Trophoblast cell (in vitro differentiated cells and primary cell): ENCODE data around the gene RCC2. TPM values are rescaled to one million over a fixed set of nuclear protein-coding genes. Genes with fewer than 3 reads are reported as not detected.
"Not testable (repeated sequence)": the region's sequence is repeated elsewhere in the genome, so short reads cannot be mapped to it uniquely, and the experiment has no call there.

Source experiments
- DNase-seq, 2 donors: peaks; one replicate each; pipeline ENCODE4 v3.0.0-alpha.2; 2016
- H2AFZ ChIP-seq: 2 replicates; pipeline ENCODE4 v1.6.1; 2013; ENCODE audit warnings: low read length, moderate library complexity, mild to moderate bottlenecking; ENCODE audit not compliant: insufficient read depth, poor library complexity
- H2AK5ac ChIP-seq: 2 replicates; pipeline ENCODE4 v1.6.1; 2013; ENCODE audit warnings: mild to moderate bottlenecking, low read length
- H2BK120ac ChIP-seq: 2 replicates; pipeline ENCODE4 v1.6.1; 2013; ENCODE audit warnings: low read length, mild to moderate bottlenecking, moderate library complexity; ENCODE audit not compliant: insufficient read depth, poor library complexity
- H2BK12ac ChIP-seq: 2 replicates; pipeline ENCODE4 v1.6.1; 2013; ENCODE audit warnings: mild to moderate bottlenecking, low read length, moderate library complexity
- H2BK5ac ChIP-seq: 2 replicates; pipeline ENCODE4 v1.6.1; 2013; ENCODE audit warnings: low read length, low read depth, moderate library complexity, mild to moderate bottlenecking; ENCODE audit not compliant: poor library complexity
- H3K14ac ChIP-seq: 2 replicates; pipeline ENCODE4 v1.6.1; 2013; ENCODE audit warnings: mild to moderate bottlenecking, low read length
- H3K18ac ChIP-seq: 2 replicates; pipeline ENCODE4 v1.6.1; 2013; ENCODE audit warnings: mild to moderate bottlenecking, low read length
- H3K23ac ChIP-seq: 2 replicates; pipeline ENCODE4 v1.6.1; 2013; ENCODE audit warnings: low read length
- H3K27ac ChIP-seq: 2 replicates; pipeline ENCODE4 v1.5.1; 2013; ENCODE audit warnings: low read depth, mild to moderate bottlenecking, inconsistent platforms, low read length, moderate library complexity
- H3K27me3 ChIP-seq: 2 replicates; pipeline ENCODE4 v1.6.1; 2013; ENCODE audit warnings: inconsistent platforms, mild to moderate bottlenecking, low read length, moderate library complexity; ENCODE audit not compliant: insufficient read depth
- H3K36me3 ChIP-seq, 2 experiments: 1 replicate in 1 of 2; 2 replicates in 1 of 2; pipeline ENCODE4 v1.6.1; 2013; ENCODE audit warnings: low read length in 2 of 2, mild to moderate bottlenecking in 2 of 2, moderate library complexity in 1 of 2; ENCODE audit not compliant: insufficient read depth in 2 of 2, control insufficient read depth in 1 of 2
- H3K4ac ChIP-seq: 2 replicates; pipeline ENCODE4 v1.6.1; 2013; ENCODE audit warnings: low read depth, mild to moderate bottlenecking, low read length, moderate library complexity
- H3K4me1 ChIP-seq, 2 experiments: 1 replicate in 1 of 2; 2 replicates in 1 of 2; pipeline ENCODE4 v1.6.1; 2013; ENCODE audit warnings: low read length in 2 of 2, mild to moderate bottlenecking in 2 of 2, moderate library complexity in 1 of 2; ENCODE audit not compliant: insufficient read depth in 2 of 2, control insufficient read depth in 1 of 2
- H3K4me2 ChIP-seq: 2 replicates; pipeline ENCODE4 v1.6.1; 2013; ENCODE audit warnings: inconsistent platforms, mild to moderate bottlenecking, low read length, moderate library complexity
- H3K4me3 ChIP-seq: 2 replicates; pipeline ENCODE4 v1.5.1; 2013; ENCODE audit warnings: mild to moderate bottlenecking, low read depth, low read length, inconsistent platforms
- H3K79me1 ChIP-seq: one replicate; pipeline ENCODE4 v1.6.1; 2013; ENCODE audit warnings: low read length
- H3K79me2 ChIP-seq: 2 replicates; pipeline ENCODE4 v1.6.1; 2013; ENCODE audit warnings: low read length, mild to moderate bottlenecking; ENCODE audit not compliant: control insufficient read depth, insufficient read depth, poor library complexity
- H3K9ac ChIP-seq: 2 replicates; pipeline ENCODE4 v1.6.1; 2013; ENCODE audit warnings: mild to moderate bottlenecking, low read length
- H3K9me3 ChIP-seq: 2 replicates; pipeline ENCODE4 v1.6.1; 2013; ENCODE audit warnings: low read depth, mild to moderate bottlenecking, control low read depth, inconsistent platforms, low read length; ENCODE audit not compliant: insufficient read depth
- H4K12ac ChIP-seq: 2 replicates; pipeline ENCODE4 v1.6.1; 2013; ENCODE audit warnings: low read depth, mild to moderate bottlenecking, low read length, moderate library complexity
- H4K8ac ChIP-seq: 2 replicates; pipeline ENCODE4 v1.6.1; 2013; ENCODE audit warnings: low read depth, mild to moderate bottlenecking, low read length, moderate library complexity
- H4K91ac ChIP-seq: one replicate; pipeline ENCODE4 v1.6.1; 2013; ENCODE audit warnings: low read depth, mild to moderate bottlenecking, low read length, moderate library complexity
- WGBS: extraction: QIAGEN DNeasy Blood & Tissue Kit; methylation state at CpG from one replicate; pipeline ENCODE4 v1.1.7; 2013; ENCODE audit warnings: missing lambda C conversion rate; ENCODE audit not compliant: insufficient read length, insufficient coverage; ENCODE audit errors: extremely low coverage; 5-methylcytosine and 5-hydroxymethylcytosine counted together
- polyA plus RNA-seq: library from polyadenylated mRNA; stranded (reverse); fragments of 200-250 nt; gene quantifications from 2 replicates; pipeline ENCODE4 v1.2.3, GENCODE V29; 2013

RCC2 gene
- polyA plus RNA-seq, result 76.2 and 78.2 TPM in 2 replicates

DNA sequence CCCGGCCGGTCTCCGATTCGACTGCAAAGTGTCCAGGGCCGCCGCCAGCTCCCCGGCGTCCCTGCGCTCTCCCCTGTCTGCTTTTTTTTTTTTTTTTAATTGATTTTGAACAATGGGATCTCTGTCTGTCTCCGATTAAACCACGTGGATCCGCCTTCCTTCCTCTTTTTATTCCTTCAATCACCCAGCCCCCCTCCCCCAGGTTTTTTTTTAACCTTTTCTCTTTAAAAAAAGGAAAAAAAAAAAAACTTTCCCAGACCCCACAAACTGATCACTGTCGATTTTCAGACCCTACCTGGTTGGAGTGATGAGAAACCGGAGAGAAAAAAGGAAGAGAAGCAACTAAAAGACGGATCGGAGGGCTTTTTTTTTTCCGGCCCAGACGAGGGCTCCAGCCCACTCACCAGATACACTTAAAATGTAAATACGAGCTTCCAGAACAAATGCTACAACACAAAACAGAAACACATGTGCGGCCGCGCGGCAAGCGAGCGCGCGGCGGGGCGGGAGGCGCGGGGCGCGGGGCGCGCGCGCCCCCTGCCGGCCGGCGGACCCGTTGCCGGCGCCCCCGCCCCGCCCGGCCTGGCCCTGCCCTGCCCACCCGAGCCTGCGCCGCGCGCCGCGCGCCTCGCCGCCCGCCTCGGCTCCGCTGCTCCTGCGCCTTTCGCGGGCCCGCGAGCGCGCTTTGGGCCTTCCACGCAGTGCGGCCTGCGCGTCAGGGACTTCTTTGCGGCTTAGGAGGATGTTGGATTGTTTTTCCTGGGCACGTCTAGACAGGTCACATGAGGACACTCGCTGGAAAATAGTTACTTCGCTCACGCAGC lies at the start of gene RCC2:
TSS of gene RCC2 (minus strand) at position 428 of the 824 bp plus-strand sequence. CDS start 1,163 bp downstream, outside the sequence.
- peak within 1 kb of the TSS; percentile 94 for H3K27ac ChIP-seq
- peak within 1 kb of the TSS; percentile 94 for H4K8ac ChIP-seq
- peak within 1 kb of the TSS; percentile 91 for H2BK120ac ChIP-seq
- no CpG with 5 or more reads among the region's 75 CpGs for WGBS
- H3K79me2 ChIP-seq, result peaks cover 25% of the 10 kb centered on the region
- peak within 1 kb of the TSS; percentile 87 for H2BK5ac ChIP-seq
- peak within 1 kb of the TSS; percentile 94 for H4K91ac ChIP-seq
- H3K79me1 ChIP-seq, result peaks cover 20% of the 10 kb centered on the region
- H3K23ac ChIP-seq, result no peak within 1 kb of the TSS
- H3K4me1 ChIP-seq, result peaks cover 20 to 33% of the 10 kb centered on the region in 2 experiments
- peak; percentile 53 to 77 for DNase-seq
- peak within 1 kb of the TSS; percentile 3 for H2BK12ac ChIP-seq
- H3K18ac ChIP-seq, result peak within 1 kb of the TSS; percentile 98
- H3K9me3 ChIP-seq, result peaks cover 1% of the 10 kb centered on the region
- no peaks in the 10 kb centered on the region for H3K27me3 ChIP-seq
- H3K36me3 ChIP-seq, result peaks cover 6 to 9% of the 10 kb centered on the region in 2 experiments
- peak within 1 kb of the TSS; percentile 95 for H2AFZ ChIP-seq
- H4K12ac ChIP-seq, result peak within 1 kb of the TSS; percentile 76
- peak within 1 kb of the TSS; percentile 99 for H3K4me3 ChIP-seq
- peak within 1 kb of the TSS; percentile 97 for H3K14ac ChIP-seq
- H3K4ac ChIP-seq, result peak within 1 kb of the TSS; percentile 85
- H3K4me2 ChIP-seq, result peak within 1 kb of the TSS; percentile 92
- H2AK5ac ChIP-seq, result peak within 1 kb of the TSS; percentile 15
- H3K9ac ChIP-seq, result peak within 1 kb of the TSS; percentile 97

DNA sequence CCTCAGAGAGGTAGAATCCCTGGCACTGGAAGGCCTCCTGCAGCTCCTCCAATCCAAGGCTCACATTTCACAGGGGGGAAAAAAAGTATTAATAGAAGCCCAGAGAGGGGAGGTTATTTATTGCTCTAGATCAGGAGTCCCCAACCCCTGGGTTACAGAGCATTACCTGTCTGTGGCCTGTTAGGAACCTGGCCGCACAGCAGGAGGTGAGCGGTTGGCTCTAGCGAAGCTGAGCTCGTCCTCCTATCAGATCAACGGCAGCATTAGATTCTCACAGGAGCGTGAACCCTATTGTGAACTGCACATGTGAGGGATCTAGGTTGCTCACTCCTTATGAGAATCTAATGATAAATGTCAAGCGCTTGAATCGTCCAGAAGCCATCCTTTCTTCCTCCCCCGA lies 46.8 kb upstream of the RCC2 start:
- Histone ChIP-seq H2BK120ac (no peak overlapping the region), H3K27ac (no peak overlapping the region), H2AK5ac (no peak overlapping the region), H3K4me3 (no peak overlapping the region), H4K8ac (no peak overlapping the region), H3K79me1 (no peaks in the 10 kb centered on the region), H3K14ac (no peak overlapping the region), H3K27me3 (no peaks in the 10 kb centered on the region), H2BK5ac (no peak overlapping the region), H3K4ac (no peak overlapping the region), H3K18ac (no peak overlapping the region), H2BK12ac (no peak overlapping the region), H3K4me2 (no peak overlapping the region), H3K79me2 (no peaks in the 10 kb centered on the region), H3K9ac (no peak overlapping the region), H4K12ac (no peak overlapping the region), H2AFZ (no peak overlapping the region), H3K9me3 (no peaks in the 10 kb centered on the region), H4K91ac (no peak overlapping the region), H3K36me3 (no peaks in the 10 kb centered on the region), H3K4me1 (no peaks in the 10 kb centered on the region), H3K23ac (no peak overlapping the region)
- no peak for DNase-seq
- no CpG with 5 or more reads among the region's 9 CpGs for WGBS

DNA sequence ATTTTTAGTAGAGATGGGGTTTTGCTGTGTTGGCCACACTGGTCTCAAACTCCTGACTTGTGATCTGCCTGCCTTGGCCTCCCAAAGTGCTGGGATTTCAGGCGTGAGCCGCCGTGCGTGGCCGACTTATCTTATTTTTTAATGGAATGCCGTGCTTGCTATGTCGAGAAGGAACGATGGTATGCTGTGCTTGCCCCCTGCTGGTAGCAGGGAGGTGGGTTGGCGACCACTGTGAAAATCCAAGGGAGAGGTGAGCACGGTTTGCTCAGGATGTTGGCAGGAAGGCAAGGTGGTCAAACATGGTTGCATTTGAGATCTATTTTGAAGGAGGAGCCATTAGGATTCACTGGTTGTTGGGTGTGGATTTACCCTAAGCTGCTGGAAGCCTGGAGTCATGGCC lies 45.8 kb upstream of the RCC2 start:
- no CpG with 5 or more reads among the region's 10 CpGs for WGBS
- no peak overlapping the region for H4K91ac ChIP-seq
- no peaks in the 10 kb centered on the region for H3K79me1 ChIP-seq
- no peaks in the 10 kb centered on the region for H3K36me3 ChIP-seq
- no peak overlapping the region for H2BK5ac ChIP-seq
- no peak overlapping the region for H3K23ac ChIP-seq
- H3K4ac ChIP-seq, result no peak overlapping the region
- H3K27ac ChIP-seq, result no peak overlapping the region
- no peak overlapping the region for H3K14ac ChIP-seq
- no peak overlapping the region for H3K9ac ChIP-seq
- H4K12ac ChIP-seq, result no peak overlapping the region
- H2AFZ ChIP-seq, result no peak overlapping the region
- H3K4me1 ChIP-seq, result no peaks in the 10 kb centered on the region
- H2BK120ac ChIP-seq, result no peak overlapping the region
- no peaks in the 10 kb centered on the region for H3K79me2 ChIP-seq
- H4K8ac ChIP-seq, result no peak overlapping the region
- DNase-seq, result peak; percentile 35 to 71
- H3K4me2 ChIP-seq, result no peak overlapping the region
- H3K4me3 ChIP-seq, result no peak overlapping the region
- H3K18ac ChIP-seq, result no peak overlapping the region
- H3K27me3 ChIP-seq, result no peaks in the 10 kb centered on the region
- H3K9me3 ChIP-seq, result no peaks in the 10 kb centered on the region
- no peak overlapping the region for H2AK5ac ChIP-seq
- H2BK12ac ChIP-seq, result no peak overlapping the region

DNA sequence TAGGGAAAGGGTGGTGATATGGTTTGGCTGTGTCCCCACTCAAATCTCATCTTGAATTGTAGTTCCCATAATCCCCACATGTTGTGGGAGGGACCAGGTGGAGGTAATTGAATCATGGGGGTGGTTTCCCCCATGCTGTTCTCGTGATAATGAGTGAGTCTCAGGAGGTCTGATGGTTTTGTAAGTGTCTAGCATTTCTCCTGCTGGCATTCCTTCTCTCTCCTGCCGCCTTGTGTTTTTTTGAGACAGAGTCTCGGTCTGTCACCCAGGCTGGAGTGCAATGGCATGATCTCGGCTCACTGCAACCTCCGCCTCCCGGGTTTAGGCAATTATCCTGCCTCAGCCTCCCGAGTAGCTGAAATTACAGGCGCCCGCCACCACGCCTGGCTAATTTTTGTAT lies 42.5 kb upstream of the RCC2 start:
- H3K4me3 ChIP-seq, H3K36me3 ChIP-seq, H4K8ac ChIP-seq, H2AFZ ChIP-seq, H3K27me3 ChIP-seq, H3K9ac ChIP-seq, H3K79me2 ChIP-seq, H3K79me1 ChIP-seq, H3K23ac ChIP-seq, H3K27ac ChIP-seq, H3K14ac ChIP-seq, H3K4ac ChIP-seq, H2AK5ac ChIP-seq, H4K91ac ChIP-seq, H4K12ac ChIP-seq, H3K18ac ChIP-seq, H2BK120ac ChIP-seq, H3K9me3 ChIP-seq, H2BK5ac ChIP-seq, H3K4me2 ChIP-seq, H2BK12ac ChIP-seq, H3K4me1 ChIP-seq: not testable (repeated sequence)
- WGBS, result no CpG with 5 or more reads among the region's 10 CpGs
- DNase-seq, result peak; percentile 60 to 80
